Endothelial cell of umbilical vein (primary cell): ENCODE measurements around the gene SCN11A. TPM values are rescaled to one million over a fixed set of nuclear protein-coding genes. Genes with fewer than 3 reads are reported as not detected.

Experiments used
- BruUV-seq: library from RNA; stranded (reverse); fragments of 400-500 nt; replicated peaks from 2 replicates; lab custom pipeline; 2021; lab: Mats Ljungman, UMichigan
- CTCF ChIA-PET: fragments of 300-600, 350-600 bp; sonication (Branson Sonifier 250); formaldehyde crosslinking; loops from one replicate; lab custom pipeline; 2021; ENCODE audit warnings: antibody characterized with exemption, inconsistent platforms; lab: Charles Lee
- POLR2A ChIA-PET: fragments of 300-600, 350-600 bp; sonication (Branson Sonifier 250); formaldehyde crosslinking; loops from one replicate; lab custom pipeline; 2021; ENCODE audit warnings: antibody characterized with exemption, inconsistent platforms; lab: Charles Lee
- DNase-seq: peaks from one replicate; pipeline ENCODE4 v3.0.0-alpha.2; 2011; ENCODE audit warnings: low read depth, low spot score
- FAIRE-seq: peaks from 2 replicates; lab custom pipeline; 2011; peaks lifted over from hg19 to GRCh38; lab: Jason Lieb, UNC
- H2AFZ ChIP-seq: 2 replicates; pipeline ENCODE4 v1.6.0; 2012; ENCODE audit warnings: low read depth, low read length, control low read depth, inconsistent platforms
- H3K27ac ChIP-seq: 2 replicates; pipeline ENCODE4 v1.5.1; 2011; ENCODE audit warnings: low read depth, mild to moderate bottlenecking, control low read depth, low read length, moderate library complexity; ENCODE audit not compliant: insufficient read depth
- H3K27me3 ChIP-seq, 2 experiments: 2 replicates each; pipeline versions ENCODE4 v1.6.0 to v1.6.1; 2011; ENCODE audit warnings: low read length in 2 of 2, mixed read lengths in 1 of 2; ENCODE audit not compliant: control insufficient read depth in 2 of 2, insufficient read depth in 2 of 2
- H3K36me3 ChIP-seq, 2 experiments: 2 replicates in 1 of 2; 3 replicates in 1 of 2; pipeline ENCODE4 v1.5.1; 2011; ENCODE audit warnings: low read length in 2 of 2, mild to moderate bottlenecking in 1 of 2, moderate library complexity in 1 of 2; ENCODE audit not compliant: control insufficient read depth in 2 of 2, insufficient read depth in 2 of 2; ENCODE audit errors: extremely low read depth in 1 of 2
- H3K4me1 ChIP-seq: 3 replicates; pipeline ENCODE4 v1.5.1; 2011; ENCODE audit warnings: mild to moderate bottlenecking, low read length; ENCODE audit not compliant: control insufficient read depth, insufficient read depth; ENCODE audit errors: extremely low read depth
- H3K4me2 ChIP-seq: 2 replicates; pipeline ENCODE4 v1.6.1; 2011; ENCODE audit warnings: low read length, control low read depth, mixed read lengths; ENCODE audit not compliant: insufficient read depth
- H3K4me3 ChIP-seq, 3 experiments: fragments of 200-600 bp in 1 of 3; sonication (generic), shearing (Covaris generic) in 1 of 3; replicated peaks in 1 of 3; 2 replicates each; pipeline ENCODE4 v1.5.1; 2011 to 2016; ENCODE audit warnings: control low read depth in 3 of 3, low read length in 3 of 3, mild to moderate bottlenecking in 2 of 3, inconsistent platforms in 1 of 3, low read depth in 1 of 3, moderate library complexity in 1 of 3; ENCODE audit not compliant: insufficient read depth in 1 of 3
- H3K79me2 ChIP-seq: 2 replicates; pipeline ENCODE4 v1.6.0; 2012; ENCODE audit warnings: low read length, inconsistent platforms; ENCODE audit not compliant: control insufficient read depth, insufficient read depth
- H3K9ac ChIP-seq: replicated peaks from 2 replicates; pipeline ENCODE3; 2011; ENCODE audit warnings: low read length, control low read depth; ENCODE audit not compliant: insufficient read depth; ENCODE audit errors: extremely low read depth
- H3K9me1 ChIP-seq: replicated peaks from 3 replicates; pipeline ENCODE4 v1.6.0; 2011; ENCODE audit warnings: mild to moderate bottlenecking, low read length; ENCODE audit not compliant: control insufficient read depth, insufficient read depth; ENCODE audit errors: extremely low read depth
- H3K9me3 ChIP-seq: replicated peaks from 2 replicates; pipeline ENCODE4 v1.5.1; 2012; ENCODE audit warnings: low read length, inconsistent platforms; ENCODE audit not compliant: control insufficient read depth, insufficient read depth
- H4K20me1 ChIP-seq: replicated peaks from 2 replicates; pipeline ENCODE3; 2011; ENCODE audit warnings: mild to moderate bottlenecking, low read length; ENCODE audit not compliant: control insufficient read depth, insufficient read depth; ENCODE audit errors: extremely low read depth
- CTCF ChIP-seq, 2 donors: IDR thresholded peaks; 1 replicate in 1 of 2; 2 replicates in 1 of 2; pipeline ENCODE4 v1.5.1; 2011; ENCODE audit warnings: low read length in 2 of 2, mild to moderate bottlenecking in 2 of 2, moderate library complexity in 2 of 2, control low read depth in 1 of 2, inconsistent platforms in 1 of 2, low read depth in 1 of 2; ENCODE audit not compliant: insufficient read depth in 1 of 2; ENCODE audit errors: extremely low read depth in 1 of 2
- EZH2 ChIP-seq: IDR thresholded peaks from 2 replicates; pipeline ENCODE4 v1.6.1; 2012; ENCODE audit warnings: borderline replicate concordance, low read depth, mild to moderate bottlenecking, moderate library complexity, low read length, inconsistent platforms; ENCODE audit not compliant: severe bottlenecking
- FOS ChIP-seq: IDR thresholded peaks from 2 replicates; pipeline ENCODE4 v1.6.1; 2011; ENCODE audit warnings: mild to moderate bottlenecking, low read length, moderate library complexity, borderline replicate concordance; ENCODE audit not compliant: insufficient read depth
- GATA2 ChIP-seq: IDR thresholded peaks from 2 replicates; pipeline ENCODE4 v1.7.0; 2011; ENCODE audit warnings: low read depth, mild to moderate bottlenecking, moderate library complexity, mixed read lengths, low read length; ENCODE audit not compliant: insufficient read length, insufficient read depth
- JUN ChIP-seq: IDR thresholded peaks from 2 replicates; pipeline ENCODE4 v1.6.1; 2011; ENCODE audit warnings: borderline replicate concordance, low read depth; ENCODE audit not compliant: insufficient read length, insufficient read depth
- MAX ChIP-seq: IDR thresholded peaks from 2 replicates; pipeline ENCODE4 v1.6.1; 2011; ENCODE audit not compliant: insufficient read depth, insufficient read length
- MYC ChIP-seq: IDR thresholded peaks from one replicate; pipeline ENCODE4 v1.6.1; 2011; ENCODE audit warnings: mild to moderate bottlenecking, low read depth, low read length
- POLR2A ChIP-seq: IDR thresholded peaks from 2 replicates; pipeline ENCODE4 v1.6.1; 2012; ENCODE audit warnings: low read depth, mild to moderate bottlenecking, control low read depth, low read length
- POLR2AphosphoS5 ChIP-seq: IDR thresholded peaks from 2 replicates; pipeline ENCODE4 v1.6.1; 2012; ENCODE audit warnings: low read depth, mild to moderate bottlenecking, control low read depth, low read length, moderate library complexity; ENCODE audit not compliant: insufficient read depth
- dilution Hi-C: fragments of 300-500 bp; cut with MboI; formaldehyde crosslinking; loops from one replicate; pipeline ENCODE4 v1.15.0; 2019; ENCODE audit warnings: low sequenced_read_pairs; ENCODE audit not compliant: extremely low pct_ligation_motif_present
- intact Hi-C: fragments of 100-400 bp; cut with micrococcal nuclease; formaldehyde crosslinking; loops from one replicate; pipeline ENCODE4 v1.10.0; 2022
- polyA plus RNA-seq, 4 experiments: library from polyadenylated mRNA; depleted of rRNA in 3 of 4; stranded (reverse) in 3 of 4; unstranded in 1 of 4; fragments of >200 nt; gene quantifications; 2 replicates each; pipeline versions ENCODE4 v1.2.1 to v1.2.3, GENCODE V29; 2011 to 2012; ENCODE audit warnings: missing spikeins in 1 of 4
- total RNA-seq: library from RNA; stranded (reverse); gene quantifications from 2 replicates; pipeline ENCODE4 v1.2.3, GENCODE V29; 2021

SCN11A gene
- total and polyA plus RNA-seq, 2 donors (not counting 3 experiments of a cell fraction or from before 2014, with no cell fraction given) = 0.06 to 0.07 TPM

GRCh38 chr3:39067286-39067685, 15.5 kb upstream of the SCN11A start:
- Histone ChIP-seq H3K27me3 (no peaks in the 10 kb centered on the region), H3K4me2 (no peak overlapping the region), H3K79me2 (no peaks in the 10 kb centered on the region), H3K9me1 (peaks cover 3% of the 10 kb centered on the region), H3K27ac (no peak overlapping the region), H4K20me1 (no peaks in the 10 kb centered on the region), H3K36me3 (peaks cover 3 to 8% of the 10 kb centered on the region in 2 experiments), H3K9me3 (no peaks in the 10 kb centered on the region), H3K9ac (no peak overlapping the region), H3K4me3 (no peak overlapping the region), H3K4me1 (no peaks in the 10 kb centered on the region), H2AFZ (no peak overlapping the region)
- no TSS peak for BruUV-seq
- no peak for FAIRE-seq
- ChIA-PET POLR2A (no interaction called here), CTCF (interaction anchor here (1.0 to 1.4 kb wide), 2 partner anchors 14 to 224 kb away, joined by 3 read pairs; no protein-coding TSS in a partner anchor)
- DNase-seq = no peak
- intact Hi-C loops (no loop called here), dilution Hi-C loops (no loop called here)
- no peak for TF ChIP-seq FOS
- TF ChIP-seq MYC = no peak
- no peak for TF ChIP-seq JUN
- TF ChIP-seq GATA2 = no peak
- no peak for TF ChIP-seq POLR2A
- TF ChIP-seq CTCF (IDR thresholded peaks at IDR 0.05; ENCODE audit: extremely low read depth in 1 of 2, insufficient read depth in 1 of 2, low read depth in 1 of 2, low read length in 2 of 2) = no peak
- TF ChIP-seq EZH2 = no peak
- no peak for TF ChIP-seq MAX
- TF ChIP-seq POLR2AphosphoS5 = no peak
